ENCODE measurements around the gene CLBA1. TPM values are rescaled to one million over a fixed set of nuclear protein-coding genes. Genes with fewer than 3 reads are reported as not detected.
A peak's percentile ranks its signal among the peaks of the same experiment; 100 is the strongest.

The CLBA1 gene
- total RNA-seq, 1 experiment from 2014 or later, result 19.2 TPM

DNA sequence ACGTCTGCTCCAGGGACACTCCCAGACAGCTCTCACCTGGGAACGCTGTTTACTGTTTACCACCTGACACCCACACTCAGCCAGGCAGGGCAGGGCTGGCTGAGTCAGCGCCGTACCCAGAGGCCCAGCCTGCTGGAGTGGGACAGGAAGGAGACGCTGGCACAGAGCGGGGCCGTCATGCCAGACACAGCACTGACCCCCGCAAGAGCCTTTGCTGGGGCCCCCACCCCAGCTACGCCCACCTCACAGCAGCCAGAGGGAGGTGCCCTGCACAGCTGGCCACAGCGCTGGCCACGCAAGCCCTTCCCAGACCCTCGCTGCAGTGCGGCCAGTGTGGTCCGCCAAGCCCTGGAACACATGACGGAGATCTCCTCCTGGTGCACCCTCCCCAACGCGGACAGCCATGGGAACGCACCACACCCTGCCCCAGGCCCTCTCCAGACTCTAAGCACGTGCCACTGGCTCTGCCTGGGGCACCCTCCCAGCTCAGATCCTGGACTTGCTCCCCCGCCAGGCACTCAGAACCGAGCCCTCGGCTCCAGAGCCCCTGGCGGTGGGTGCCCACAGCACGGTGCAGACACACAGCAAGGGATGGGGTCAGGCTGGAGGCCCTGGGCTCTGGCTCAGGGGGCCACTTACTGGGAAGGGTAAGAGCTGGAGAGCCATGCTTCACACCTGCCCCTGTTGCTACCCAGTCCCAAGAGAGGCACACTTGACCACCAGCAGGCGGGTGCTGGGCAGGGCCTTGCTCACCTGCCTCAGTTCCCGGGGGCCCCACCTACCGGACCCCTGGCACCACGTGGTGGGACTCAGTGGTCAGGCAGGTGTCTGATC, 13.1 kb upstream of the CLBA1 start:
- Histone ChIP-seq H3K36me3 (ENCODE audit: low read depth, low read length) (no peaks in the 10 kb centered on the region), H3K27ac (ENCODE audit: low read length) (peak overlapping the region; percentile 92), H3K9ac (ENCODE audit: low read length) (peak overlapping the region; percentile 78), H3K4me1 (ENCODE audit: insufficient read depth, low read length) (peaks cover 96% of the 10 kb centered on the region), H4K20me1 (ENCODE audit: low read length) (no peaks in the 10 kb centered on the region), H3K9me2 (replicated peaks; ENCODE audit: low read length) (no peaks in the 10 kb centered on the region), H3K4me3 (ENCODE audit: low read length) (peak overlapping the region; percentile 37; the same call in 1 of the 2 replicates), H3K79me2 (ENCODE audit: low read length) (peaks cover 39% of the 10 kb centered on the region), H3F3A (ENCODE audit: low read length, unreplicated experiment) (no peaks in the 10 kb centered on the region), H3K9me3 (ENCODE audit: low read length) (no peaks in the 10 kb centered on the region), H2AFZ (ENCODE audit: low read length) (no peak overlapping the region), H3K27me3 (ENCODE audit: low read length) (no peaks in the 10 kb centered on the region), H3K4me2 (ENCODE audit: low read length) (peak overlapping the region; percentile 81)
- BruUV-seq (replicated peaks), result TSS peak; percentile 52
- TF ChIP-seq EZH2phosphoT487 (IDR thresholded peaks at IDR 0.05; ENCODE audit: borderline replicate concordance, low read length), result peak; percentile 80
- TF ChIP-seq, protein P1, sequence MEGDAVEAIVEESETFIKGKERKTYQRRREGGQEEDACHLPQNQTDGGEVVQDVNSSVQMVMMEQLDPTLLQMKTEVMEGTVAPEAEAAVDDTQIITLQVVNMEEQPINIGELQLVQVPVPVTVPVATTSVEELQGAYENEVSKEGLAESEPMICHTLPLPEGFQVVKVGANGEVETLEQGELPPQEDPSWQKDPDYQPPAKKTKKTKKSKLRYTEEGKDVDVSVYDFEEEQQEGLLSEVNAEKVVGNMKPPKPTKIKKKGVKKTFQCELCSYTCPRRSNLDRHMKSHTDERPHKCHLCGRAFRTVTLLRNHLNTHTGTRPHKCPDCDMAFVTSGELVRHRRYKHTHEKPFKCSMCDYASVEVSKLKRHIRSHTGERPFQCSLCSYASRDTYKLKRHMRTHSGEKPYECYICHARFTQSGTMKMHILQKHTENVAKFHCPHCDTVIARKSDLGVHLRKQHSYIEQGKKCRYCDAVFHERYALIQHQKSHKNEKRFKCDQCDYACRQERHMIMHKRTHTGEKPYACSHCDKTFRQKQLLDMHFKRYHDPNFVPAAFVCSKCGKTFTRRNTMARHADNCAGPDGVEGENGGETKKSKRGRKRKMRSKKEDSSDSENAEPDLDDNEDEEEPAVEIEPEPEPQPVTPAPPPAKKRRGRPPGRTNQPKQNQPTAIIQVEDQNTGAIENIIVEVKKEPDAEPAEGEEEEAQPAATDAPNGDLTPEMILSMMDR (conservative IDR thresholded peaks at IDR 0.05; ENCODE audit: low read depth, low read length), result peak; percentile 36; the same call in 1 of the 2 replicates
- TF ChIP-seq EZH2 (IDR thresholded peaks at IDR 0.05; ENCODE audit: low read length, unreplicated experiment), result no peak
- peak; percentile 40 for ATAC-seq
- POLR2A ChIA-PET (ENCODE audit: unreplicated experiment), result interaction anchor here (0.7 to 2.5 kb wide), 7 partner anchors 13 to 55 kb away, joined by 3 to 8 read pairs (median 4); partner anchors contain the start of gene CLBA1
- CTCF ChIA-PET, result interaction anchor here (0.7 to 1.9 kb wide), 4 partner anchors 13 to 55 kb away, joined by 3 to 7 read pairs (median 4); partner anchors contain the start of gene CLBA1
- intact Hi-C loops (cut with micrococcal nuclease), result loop anchor here (1.0 to 5.0 kb wide), 3 partner anchors 40 to 76 kb away; no protein-coding TSS in a partner anchor
- DNase-seq, result peak; percentile 97

DNA sequence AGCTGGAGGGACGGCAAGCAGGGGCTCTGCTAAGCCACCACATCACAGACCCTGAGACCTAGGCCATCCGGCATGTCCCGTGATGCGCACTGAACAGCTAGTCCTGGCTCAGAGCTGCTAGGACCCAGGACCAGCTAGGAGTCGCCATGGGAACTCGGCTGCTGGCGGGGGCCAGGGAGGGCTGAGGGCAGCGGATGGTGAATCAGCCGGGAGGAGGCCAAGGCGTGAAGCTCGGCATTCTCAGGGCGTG, 12.5 kb upstream of the CLBA1 start:
- BruUV-seq (replicated peaks), result no TSS peak
- no peak for TF ChIP-seq EZH2 (IDR thresholded peaks at IDR 0.05; ENCODE audit: low read length, unreplicated experiment)
- TF ChIP-seq, protein P1 (conservative IDR thresholded peaks at IDR 0.05; ENCODE audit: low read depth, low read length), result no peak
- TF ChIP-seq EZH2phosphoT487 (IDR thresholded peaks at IDR 0.05; ENCODE audit: borderline replicate concordance, low read length), result no peak
- H3K4me3 ChIP-seq (ENCODE audit: low read length), result peak overlapping the region; percentile 37; the same call in 1 of the 2 replicates
- POLR2A ChIA-PET (ENCODE audit: unreplicated experiment), result interaction anchor here (0.7 to 2.5 kb wide), 7 partner anchors 12 to 54 kb away, joined by 3 to 8 read pairs (median 4); partner anchors contain the start of gene CLBA1
- intact Hi-C loops (cut with micrococcal nuclease), result loop anchor here (1.0 to 5.0 kb wide), 3 partner anchors 41 to 76 kb away; no protein-coding TSS in a partner anchor
- peaks cover 43% of the 10 kb centered on the region for H3K79me2 ChIP-seq (ENCODE audit: low read length)
- no peak overlapping the region for H2AFZ ChIP-seq (ENCODE audit: low read length)
- peak overlapping the region; percentile 81 for H3K4me2 ChIP-seq (ENCODE audit: low read length)
- no peaks in the 10 kb centered on the region for H3K27me3 ChIP-seq (ENCODE audit: low read length)
- H3K4me1 ChIP-seq (ENCODE audit: insufficient read depth, low read length), result peaks cover 91% of the 10 kb centered on the region
- peak overlapping the region; percentile 78 for H3K9ac ChIP-seq (ENCODE audit: low read length)
- no peaks in the 10 kb centered on the region for H3F3A ChIP-seq (ENCODE audit: low read length, unreplicated experiment)
- peak overlapping the region; percentile 92 for H3K27ac ChIP-seq (ENCODE audit: low read length)
- DNase-seq, result no peak
- no peaks in the 10 kb centered on the region for H3K36me3 ChIP-seq (ENCODE audit: low read depth, low read length)
- ATAC-seq, result no peak
- no peaks in the 10 kb centered on the region for H4K20me1 ChIP-seq (ENCODE audit: low read length)
- CTCF ChIA-PET, result interaction anchor here (0.7 to 1.9 kb wide), 3 partner anchors 13 to 55 kb away, joined by 4 to 7 read pairs (median 4); partner anchors contain the start of gene CLBA1
- no peaks in the 10 kb centered on the region for H3K9me2 ChIP-seq (replicated peaks; ENCODE audit: low read length)
- H3K9me3 ChIP-seq (ENCODE audit: low read length), result no peaks in the 10 kb centered on the region

All from PC-3 (cell line).